HG03066 (cell line): ENCODE measurements around the gene SMARCA1.
"Not testable (repeated sequence)": the region's sequence is repeated elsewhere in the genome, so short reads cannot be mapped to it uniquely, and the experiment has no call there.

ENCODE experiments used
- ATAC-seq: cut with Tn5 transposase; IDR thresholded peaks from one replicate; pipeline ENCODE4 v1.9.1; 2021; ENCODE audit warnings: low read depth; ENCODE audit not compliant: unreplicated experiment

SMARCA1 gene

GRCh38 chrX:129523079-129523911, at the start of gene SMARCA1:
Gene SMARCA1, minus strand, starts transcription at chrX:129523490. Its CDS starts 120 bp downstream, at chrX:129523370.
- ATAC-seq = no peak

- ATAC-seq = no peak
These were observed 49.1 kb upstream of the SMARCA1 start for GRCh38 chrX:129572422-129572821.

- ATAC-seq = no peak
These were observed 45.1 kb upstream of the SMARCA1 start for GRCh38 chrX:129568349-129568748.

GRCh38 chrX:129566073-129566472, 42.8 kb upstream of the SMARCA1 start:
- ATAC-seq = no peak

GRCh38 chrX:129565046-129565650, 41.9 kb upstream of the SMARCA1 start:
- no peak for ATAC-seq

- ATAC-seq = not testable (repeated sequence)
These were observed 41.1 kb upstream of the SMARCA1 start for GRCh38 chrX:129564345-129564744.

- ATAC-seq = no peak
These were observed 38.2 kb upstream of the SMARCA1 start for GRCh38 chrX:129561453-129561852.

GRCh38 chrX:129559783-129560182, 36.5 kb upstream of the SMARCA1 start:
- ATAC-seq = no peak

GRCh38 chrX:129557844-129558480, 34.7 kb upstream of the SMARCA1 start:
- ATAC-seq = no peak

- ATAC-seq = no peak
These were observed 33.6 kb upstream of the SMARCA1 start for GRCh38 chrX:129556806-129557315.

GRCh38 chrX:129554816-129555215, 31.5 kb upstream of the SMARCA1 start:
- ATAC-seq = not testable (repeated sequence)

- peak; percentile 91 for ATAC-seq
These were observed 30.5 kb upstream of the SMARCA1 start for GRCh38 chrX:129553619-129554288.

GRCh38 chrX:129549124-129549523, 25.8 kb upstream of the SMARCA1 start:
- ATAC-seq = no peak

- no peak for ATAC-seq
These were observed 22.1 kb upstream of the SMARCA1 start for GRCh38 chrX:129545408-129545807.

- ATAC-seq = no peak
These were observed 21.5 kb upstream of the SMARCA1 start for GRCh38 chrX:129544780-129545179.

GRCh38 chrX:129540722-129541184, 17.5 kb upstream of the SMARCA1 start:
- peak; percentile 28 for ATAC-seq

GRCh38 chrX:129540068-129540653, 16.9 kb upstream of the SMARCA1 start, which contains the start of gene OCRL:
Gene OCRL, plus strand, starts transcription at chrX:129540259. Its CDS starts 181 bp downstream, at chrX:129540440.
- ATAC-seq = peak; percentile 97

- no peak for ATAC-seq
These were observed 11.7 kb upstream of the SMARCA1 start for GRCh38 chrX:129534816-129535578.

GRCh38 chrX:129531132-129531531, 7.8 kb upstream of the SMARCA1 start:
- ATAC-seq = no peak
